ENCODE measurements around the gene HMGCS1.
"Not testable (repeated sequence)": the region's sequence is repeated elsewhere in the genome, so short reads cannot be mapped to it uniquely, and the experiment has no call there.

The HMGCS1 gene

GRCh38 chr5:43313035-43313853 lies at the start of gene HMGCS1:
HMGCS1 (minus strand) TSS chr5:43313412; CDS start chr5:43298965, 14,447 bp downstream.
- in situ Hi-C loops (cut with MboI; ENCODE audit: low sequenced_read_pairs) = no loop called here

- in situ Hi-C loops (cut with MboI; ENCODE audit: low sequenced_read_pairs) = no loop called here
Measured at GRCh38 chr5:43358726-43359125, 45.5 kb upstream of the HMGCS1 start.

- in situ Hi-C loops (cut with MboI; ENCODE audit: low sequenced_read_pairs) = no loop called here
Measured at GRCh38 chr5:43358301-43358700, 45.1 kb upstream of the HMGCS1 start.

GRCh38 chr5:43357878-43358281 lies 44.7 kb upstream of the HMGCS1 start:
- in situ Hi-C loops (cut with MboI; ENCODE audit: low sequenced_read_pairs) = no loop called here

- in situ Hi-C loops (cut with MboI; ENCODE audit: low sequenced_read_pairs) = no loop called here
Measured at GRCh38 chr5:43357067-43357466, 43.9 kb upstream of the HMGCS1 start.

- in situ Hi-C loops (cut with MboI; ENCODE audit: low sequenced_read_pairs) = no loop called here
Measured at GRCh38 chr5:43354774-43355173, 41.6 kb upstream of the HMGCS1 start.

- in situ Hi-C loops (cut with MboI; ENCODE audit: low sequenced_read_pairs) = no loop called here
Measured at GRCh38 chr5:43353668-43354067, 40.5 kb upstream of the HMGCS1 start.

GRCh38 chr5:43352915-43353314 lies 39.7 kb upstream of the HMGCS1 start:
- in situ Hi-C loops (cut with MboI; ENCODE audit: low sequenced_read_pairs) = no loop called here

- in situ Hi-C loops (cut with MboI; ENCODE audit: low sequenced_read_pairs) = no loop called here
Measured at GRCh38 chr5:43352131-43352530, 38.9 kb upstream of the HMGCS1 start.

GRCh38 chr5:43348861-43349363 lies 35.7 kb upstream of the HMGCS1 start:
- in situ Hi-C loops (cut with MboI; ENCODE audit: low sequenced_read_pairs) = no loop called here

- in situ Hi-C loops (cut with MboI; ENCODE audit: low sequenced_read_pairs) = no loop called here
Measured at GRCh38 chr5:43348207-43348606, 35.0 kb upstream of the HMGCS1 start.

GRCh38 chr5:43338862-43339261 lies 25.6 kb upstream of the HMGCS1 start:
- in situ Hi-C loops (cut with MboI; ENCODE audit: low sequenced_read_pairs) = no loop called here

GRCh38 chr5:43336159-43336558 lies 22.9 kb upstream of the HMGCS1 start:
- in situ Hi-C loops (cut with MboI; ENCODE audit: low sequenced_read_pairs) = no loop called here

- in situ Hi-C loops (cut with MboI; ENCODE audit: low sequenced_read_pairs) = no loop called here
Measured at GRCh38 chr5:43335681-43336080, 22.5 kb upstream of the HMGCS1 start.

- in situ Hi-C loops (cut with MboI; ENCODE audit: low sequenced_read_pairs) = no loop called here
Measured at GRCh38 chr5:43332401-43332800, 19.2 kb upstream of the HMGCS1 start.

- in situ Hi-C loops (cut with MboI; ENCODE audit: low sequenced_read_pairs) = not testable (repeated sequence)
Measured at GRCh38 chr5:43325624-43326023, 12.4 kb upstream of the HMGCS1 start.

- in situ Hi-C loops (cut with MboI; ENCODE audit: low sequenced_read_pairs) = not testable (repeated sequence)
Measured at GRCh38 chr5:43323488-43323887, 10.3 kb upstream of the HMGCS1 start.

GRCh38 chr5:43320846-43321245 lies 7.6 kb upstream of the HMGCS1 start:
- in situ Hi-C loops (cut with MboI; ENCODE audit: low sequenced_read_pairs) = no loop called here

- in situ Hi-C loops (cut with MboI; ENCODE audit: low sequenced_read_pairs) = no loop called here
Measured at GRCh38 chr5:43316421-43316820, 3.2 kb upstream of the HMGCS1 start.

GRCh38 chr5:43315682-43316081 lies 2.5 kb upstream of the HMGCS1 start:
- in situ Hi-C loops (cut with MboI; ENCODE audit: low sequenced_read_pairs) = no loop called here

GRCh38 chr5:43315263-43315662 lies 2.1 kb upstream of the HMGCS1 start:
- in situ Hi-C loops (cut with MboI; ENCODE audit: low sequenced_read_pairs) = no loop called here

GRCh38 chr5:43314724-43315123 lies 1.5 kb upstream of the HMGCS1 start:
- in situ Hi-C loops (cut with MboI; ENCODE audit: low sequenced_read_pairs) = no loop called here
